Skeletal muscle satellite cell (primary cell): ENCODE results near the gene ASPRV1.

Source experiments
- H3K27me3 ChIP-seq: 2 replicates; pipeline ENCODE4 v1.7.0; 2013; ENCODE audit warnings: low read length; ENCODE audit not compliant: control insufficient read depth, insufficient read depth
- H3K36me3 ChIP-seq: 2 replicates; pipeline ENCODE4 v1.7.0; 2013; ENCODE audit warnings: mild to moderate bottlenecking, control low read depth, low read length; ENCODE audit not compliant: insufficient read depth
- H3K4me1 ChIP-seq: 2 replicates; pipeline ENCODE4 v1.7.0; 2013; ENCODE audit warnings: low read length; ENCODE audit not compliant: control insufficient read depth, insufficient read depth
- H3K4me2 ChIP-seq: 2 replicates; pipeline ENCODE4 v1.7.0; 2013; ENCODE audit warnings: mild to moderate bottlenecking, low read length
- H3K4me3 ChIP-seq: 2 replicates; pipeline ENCODE4 v1.7.0; 2013; ENCODE audit warnings: low read length
- H3K9ac ChIP-seq: 2 replicates; pipeline ENCODE4 v1.7.0; 2013; ENCODE audit warnings: mild to moderate bottlenecking, low read depth, low read length, moderate library complexity
- H3K9me3 ChIP-seq: replicated peaks from 2 replicates; pipeline ENCODE4 v1.7.0; 2013; ENCODE audit warnings: mild to moderate bottlenecking, control low read depth, low read length

Gene ASPRV1

GRCh38 chr2:69969126-69969983 lies 7.9 kb upstream of the ASPRV1 start:
- H3K4me3 ChIP-seq: no peak overlapping the region
- no peaks in the 10 kb centered on the region for H3K9me3 ChIP-seq
- H3K36me3 ChIP-seq: no peaks in the 10 kb centered on the region
- H3K9ac ChIP-seq: no peak overlapping the region
- H3K4me1 ChIP-seq: no peaks in the 10 kb centered on the region
- H3K4me2 ChIP-seq: no peak overlapping the region
- H3K27me3 ChIP-seq: peaks cover 17% of the 10 kb centered on the region

GRCh38 chr2:69968609-69969008 lies 7.2 kb upstream of the ASPRV1 start:
- H3K27me3 ChIP-seq: peaks cover 17% of the 10 kb centered on the region
- H3K9ac ChIP-seq: no peak overlapping the region
- H3K4me1 ChIP-seq: no peaks in the 10 kb centered on the region
- H3K9me3 ChIP-seq: no peaks in the 10 kb centered on the region
- H3K4me2 ChIP-seq: no peak overlapping the region
- H3K4me3 ChIP-seq: no peak overlapping the region
- no peaks in the 10 kb centered on the region for H3K36me3 ChIP-seq

GRCh38 chr2:69966496-69966895 lies 5.1 kb upstream of the ASPRV1 start:
- Histone ChIP-seq H3K9ac (no peak overlapping the region), H3K4me3 (no peak overlapping the region), H3K4me2 (no peak overlapping the region), H3K36me3 (no peaks in the 10 kb centered on the region), H3K4me1 (no peaks in the 10 kb centered on the region), H3K27me3 (peaks cover 20% of the 10 kb centered on the region), H3K9me3 (no peaks in the 10 kb centered on the region)

GRCh38 chr2:69965756-69966445 lies 4.5 kb upstream of the ASPRV1 start:
- Histone ChIP-seq H3K9ac (no peak overlapping the region), H3K4me2 (no peak overlapping the region), H3K36me3 (no peaks in the 10 kb centered on the region), H3K9me3 (no peaks in the 10 kb centered on the region), H3K27me3 (peaks cover 20% of the 10 kb centered on the region), H3K4me1 (no peaks in the 10 kb centered on the region), H3K4me3 (no peak overlapping the region)

- H3K9me3 ChIP-seq: no peaks in the 10 kb centered on the region
- no peaks in the 10 kb centered on the region for H3K36me3 ChIP-seq
- H3K4me3 ChIP-seq: no peak overlapping the region
- H3K4me1 ChIP-seq: no peaks in the 10 kb centered on the region
- no peak overlapping the region for H3K9ac ChIP-seq
- H3K4me2 ChIP-seq: no peak overlapping the region
- H3K27me3 ChIP-seq: peaks cover 24% of the 10 kb centered on the region
Measured at GRCh38 chr2:69964353-69964841, 3.0 kb upstream of the ASPRV1 start.

GRCh38 chr2:69962986-69963730 lies 1.7 kb upstream of the ASPRV1 start:
- Histone ChIP-seq H3K4me1 (no peaks in the 10 kb centered on the region), H3K9ac (no peak overlapping the region), H3K36me3 (no peaks in the 10 kb centered on the region), H3K4me2 (no peak overlapping the region), H3K4me3 (no peak overlapping the region), H3K9me3 (no peaks in the 10 kb centered on the region), H3K27me3 (peaks cover 32% of the 10 kb centered on the region)

- Histone ChIP-seq H3K4me3 (no peak overlapping the region), H3K9me3 (no peaks in the 10 kb centered on the region), H3K4me1 (no peaks in the 10 kb centered on the region), H3K36me3 (no peaks in the 10 kb centered on the region), H3K9ac (no peak overlapping the region), H3K27me3 (peaks cover 49% of the 10 kb centered on the region), H3K4me2 (no peak overlapping the region)
Measured at GRCh38 chr2:69960821-69961220, 610 bp downstream of the ASPRV1 start.

- Histone ChIP-seq H3K36me3 (no peaks in the 10 kb centered on the region), H3K4me2 (no peak overlapping the region), H3K4me1 (no peaks in the 10 kb centered on the region), H3K27me3 (peaks cover 63% of the 10 kb centered on the region), H3K9ac (no peak overlapping the region), H3K9me3 (no peaks in the 10 kb centered on the region), H3K4me3 (no peak overlapping the region)
Measured at GRCh38 chr2:69959425-69959824, 2.0 kb downstream of the ASPRV1 start.

- H3K9me3 ChIP-seq: no peaks in the 10 kb centered on the region
- H3K4me2 ChIP-seq: no peak overlapping the region
- no peak overlapping the region for H3K9ac ChIP-seq
- H3K4me3 ChIP-seq: no peak overlapping the region
- no peaks in the 10 kb centered on the region for H3K36me3 ChIP-seq
- H3K27me3 ChIP-seq: peaks cover 63% of the 10 kb centered on the region
- no peaks in the 10 kb centered on the region for H3K4me1 ChIP-seq
Measured at GRCh38 chr2:69958480-69958879, 3.0 kb downstream of the ASPRV1 start.

- Histone ChIP-seq H3K4me2 (no peak overlapping the region), H3K36me3 (no peaks in the 10 kb centered on the region), H3K4me1 (no peaks in the 10 kb centered on the region), H3K4me3 (no peak overlapping the region), H3K9ac (no peak overlapping the region), H3K27me3 (peaks cover 60% of the 10 kb centered on the region), H3K9me3 (no peaks in the 10 kb centered on the region)
Measured at GRCh38 chr2:69957965-69958364, 3.5 kb downstream of the ASPRV1 start.

- Histone ChIP-seq H3K4me3 (no peak overlapping the region), H3K36me3 (no peaks in the 10 kb centered on the region), H3K9me3 (no peaks in the 10 kb centered on the region), H3K9ac (no peak overlapping the region), H3K4me1 (no peaks in the 10 kb centered on the region), H3K27me3 (peaks cover 57% of the 10 kb centered on the region), H3K4me2 (no peak overlapping the region)
Measured at GRCh38 chr2:69956475-69956979, 4.9 kb downstream of the ASPRV1 start.
